Gastrocnemius medialis (tissue), 4 donors: ENCODE results near the gene TSPAN5.

Experiments used
- POLR2A ChIP-seq, 2 donors: fragments of 450-650 bp; IDR thresholded peaks; one replicate each; pipeline ENCODE4 v1.6.1; 2017; ENCODE audit warnings: antibody characterized with exemption in 2 of 2, mild to moderate bottlenecking in 2 of 2, moderate library complexity in 2 of 2
- TF ChIP-seq, protein P1 (sequence below), 5 experiments: fragments of 450-650 bp in 3 of 5; fragments of 200-600 bp in 2 of 5; sonication (generic) in 2 of 5; IDR thresholded peaks in 4 of 5; conservative IDR thresholded peaks in 1 of 5; 1 replicate in 4 of 5; 2 replicates in 1 of 5; pipeline ENCODE4 v1.5.1; 2016 to 2019; ENCODE audit warnings: antibody characterized with exemption in 5 of 5, mild to moderate bottlenecking in 3 of 5, moderate library complexity in 3 of 5

DNA sequence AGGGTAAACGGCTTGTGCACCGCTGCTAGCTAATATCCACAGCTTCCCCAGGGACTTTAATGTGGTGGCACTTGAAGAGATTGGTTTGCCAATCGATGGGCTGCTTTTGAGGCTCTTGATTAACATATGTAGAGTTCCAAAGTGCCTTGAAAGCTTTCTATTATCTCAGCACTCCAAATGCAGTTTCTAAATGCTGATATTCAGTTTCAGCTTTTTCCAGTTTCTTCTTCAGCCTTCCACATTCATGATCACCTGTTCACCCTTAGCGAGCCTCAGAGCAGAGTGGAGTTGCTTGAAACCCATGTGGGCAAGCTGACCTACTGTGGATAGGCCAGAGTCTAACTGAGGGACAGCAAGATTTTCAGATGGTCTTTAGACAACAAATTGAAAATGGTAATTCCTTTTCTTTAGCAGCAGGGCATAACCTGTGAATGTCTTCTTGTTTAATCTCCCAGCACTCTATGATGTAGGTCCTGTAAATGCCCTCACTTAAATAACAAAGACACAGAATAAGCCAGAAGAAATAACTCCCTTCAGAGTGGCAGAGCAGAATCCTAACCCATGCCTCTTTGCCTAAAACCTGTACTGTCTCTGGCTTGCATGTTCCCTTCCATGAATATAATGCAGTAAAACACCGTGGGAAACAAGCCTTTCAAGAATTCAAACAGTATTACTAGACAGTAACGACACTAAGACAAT is 99.8 kb downstream of the TSPAN5 start:
- TF ChIP-seq, protein P1, sequence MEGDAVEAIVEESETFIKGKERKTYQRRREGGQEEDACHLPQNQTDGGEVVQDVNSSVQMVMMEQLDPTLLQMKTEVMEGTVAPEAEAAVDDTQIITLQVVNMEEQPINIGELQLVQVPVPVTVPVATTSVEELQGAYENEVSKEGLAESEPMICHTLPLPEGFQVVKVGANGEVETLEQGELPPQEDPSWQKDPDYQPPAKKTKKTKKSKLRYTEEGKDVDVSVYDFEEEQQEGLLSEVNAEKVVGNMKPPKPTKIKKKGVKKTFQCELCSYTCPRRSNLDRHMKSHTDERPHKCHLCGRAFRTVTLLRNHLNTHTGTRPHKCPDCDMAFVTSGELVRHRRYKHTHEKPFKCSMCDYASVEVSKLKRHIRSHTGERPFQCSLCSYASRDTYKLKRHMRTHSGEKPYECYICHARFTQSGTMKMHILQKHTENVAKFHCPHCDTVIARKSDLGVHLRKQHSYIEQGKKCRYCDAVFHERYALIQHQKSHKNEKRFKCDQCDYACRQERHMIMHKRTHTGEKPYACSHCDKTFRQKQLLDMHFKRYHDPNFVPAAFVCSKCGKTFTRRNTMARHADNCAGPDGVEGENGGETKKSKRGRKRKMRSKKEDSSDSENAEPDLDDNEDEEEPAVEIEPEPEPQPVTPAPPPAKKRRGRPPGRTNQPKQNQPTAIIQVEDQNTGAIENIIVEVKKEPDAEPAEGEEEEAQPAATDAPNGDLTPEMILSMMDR (IDR thresholded peaks at IDR 0.05 in 4 of 5, conservative IDR thresholded peaks at IDR 0.05 in 1 of 5) = no peak
- TF ChIP-seq POLR2A (IDR thresholded peaks at IDR 0.05) = no peak
